ENCODE measurements around the gene DHX15. TPM values are rescaled to one million over a fixed set of nuclear protein-coding genes. Genes with fewer than 3 reads are reported as not detected.

The DHX15 gene
- total RNA-seq, 2 donors from 2014 or later: 193 to 195 TPM

DNA sequence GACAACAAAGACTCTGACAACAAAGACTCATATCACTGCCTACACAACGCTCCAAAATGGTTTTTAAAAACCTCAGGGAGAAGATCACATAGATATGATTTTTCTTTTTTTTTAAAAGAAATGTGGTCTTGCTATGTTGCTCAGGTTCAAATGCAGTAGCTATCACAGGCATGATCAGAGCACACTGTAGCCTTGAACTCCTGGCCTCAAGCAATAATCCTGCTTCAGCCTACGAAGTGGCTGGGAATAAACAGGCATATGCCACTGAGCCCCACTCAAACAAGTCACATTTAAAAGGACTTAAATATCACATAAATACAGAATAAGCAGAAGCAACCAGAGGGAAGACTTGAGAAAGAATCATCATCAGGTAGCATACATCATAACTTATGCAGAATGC is 14.7 kb downstream of the DHX15 start:
- Mint-ChIP-seq H3K4me1 (peaks cover 26% of the 10 kb centered on the region), H3K4me3 (no peak overlapping the region), H3K27me3 (ENCODE audit: insufficient read depth) (no peaks in the 10 kb centered on the region), H3K36me3 (ENCODE audit: low read depth) (peaks cover 86% of the 10 kb centered on the region), H3K9me3 (no peaks in the 10 kb centered on the region), H3K27ac (no peak overlapping the region)
- DNase-seq: no peak
- Histone ChIP-seq H3K27me3 (ENCODE audit: control insufficient read depth, insufficient read depth, low read length, poor library complexity, severe bottlenecking) (no peaks in the 10 kb centered on the region), H3K9me3 (ENCODE audit: control insufficient read depth, low read length) (peaks cover 7% of the 10 kb centered on the region), H3K4me3 (ENCODE audit: low read length) (no peak overlapping the region), H3K9ac (ENCODE audit: extremely low read depth, low read length, poor library complexity, severe bottlenecking) (no peak overlapping the region), H3K4me1 (ENCODE audit: control insufficient read depth, insufficient read depth, low read length) (peaks cover 5% of the 10 kb centered on the region), H3K36me3 (ENCODE audit: control insufficient read depth, insufficient read depth, low read length) (peaks cover 87% of the 10 kb centered on the region), H3K27ac (ENCODE audit: low read depth, low read length) (no peak overlapping the region)
- 92 to 100% methylated on average over 1 to 2 of the region's 2 CpGs for WGBS, 2 experiments (ENCODE audit: insufficient coverage in 1 of 2, insufficient read length in 1 of 2)
- TF ChIP-seq, protein P1, sequence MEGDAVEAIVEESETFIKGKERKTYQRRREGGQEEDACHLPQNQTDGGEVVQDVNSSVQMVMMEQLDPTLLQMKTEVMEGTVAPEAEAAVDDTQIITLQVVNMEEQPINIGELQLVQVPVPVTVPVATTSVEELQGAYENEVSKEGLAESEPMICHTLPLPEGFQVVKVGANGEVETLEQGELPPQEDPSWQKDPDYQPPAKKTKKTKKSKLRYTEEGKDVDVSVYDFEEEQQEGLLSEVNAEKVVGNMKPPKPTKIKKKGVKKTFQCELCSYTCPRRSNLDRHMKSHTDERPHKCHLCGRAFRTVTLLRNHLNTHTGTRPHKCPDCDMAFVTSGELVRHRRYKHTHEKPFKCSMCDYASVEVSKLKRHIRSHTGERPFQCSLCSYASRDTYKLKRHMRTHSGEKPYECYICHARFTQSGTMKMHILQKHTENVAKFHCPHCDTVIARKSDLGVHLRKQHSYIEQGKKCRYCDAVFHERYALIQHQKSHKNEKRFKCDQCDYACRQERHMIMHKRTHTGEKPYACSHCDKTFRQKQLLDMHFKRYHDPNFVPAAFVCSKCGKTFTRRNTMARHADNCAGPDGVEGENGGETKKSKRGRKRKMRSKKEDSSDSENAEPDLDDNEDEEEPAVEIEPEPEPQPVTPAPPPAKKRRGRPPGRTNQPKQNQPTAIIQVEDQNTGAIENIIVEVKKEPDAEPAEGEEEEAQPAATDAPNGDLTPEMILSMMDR (conservative IDR thresholded peaks at IDR 0.05): no peak

DNA sequence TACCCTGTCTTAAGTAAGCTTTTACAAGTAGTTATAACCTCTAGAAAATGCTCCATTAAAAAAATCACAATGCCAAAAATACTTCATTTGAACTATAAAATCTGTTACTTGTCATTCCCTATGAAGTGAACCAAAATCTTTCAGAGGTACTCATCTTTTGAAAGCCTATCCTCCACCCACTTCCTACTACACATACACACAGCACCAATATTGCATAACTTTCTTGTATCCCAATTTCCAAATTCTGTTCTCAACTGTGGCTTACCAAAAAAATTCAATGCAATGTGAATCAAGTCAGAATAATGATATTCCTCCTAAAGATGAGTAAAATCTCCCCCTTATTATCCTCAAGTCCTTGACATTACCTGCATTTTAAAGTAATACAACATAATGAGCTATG is 15.9 kb downstream of the DHX15 start:
- H3K9ac ChIP-seq (ENCODE audit: extremely low read depth, low read length, poor library complexity, severe bottlenecking): no peak overlapping the region

DNA sequence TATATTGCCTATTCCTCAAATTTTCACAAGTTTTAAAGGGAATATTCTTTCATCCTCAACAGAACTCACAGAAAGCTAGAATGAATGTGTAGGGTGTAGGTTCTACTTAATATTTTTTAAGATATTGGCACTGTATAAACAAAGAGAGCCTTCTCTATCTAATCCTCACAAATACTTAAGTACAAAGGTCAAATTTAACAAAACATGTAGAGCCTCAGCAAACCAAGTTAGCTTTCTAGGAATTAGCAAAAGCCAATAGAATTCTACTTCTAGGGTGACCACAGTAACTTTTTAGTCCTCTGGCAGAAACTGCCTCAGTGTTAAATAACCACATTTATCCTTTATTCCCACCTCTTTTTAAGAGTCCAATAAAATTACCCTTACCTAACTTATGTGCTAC is 19.3 kb downstream of the DHX15 start:
- H3K4me3 ChIP-seq (ENCODE audit: low read length): peak overlapping the region; percentile 72
- Mint-ChIP-seq H3K4me1 (peaks cover 23% of the 10 kb centered on the region), H3K9me3 (peaks cover 2% of the 10 kb centered on the region), H3K4me3 (no peak overlapping the region), H3K27ac (peak overlapping the region; percentile 70), H3K36me3 (ENCODE audit: low read depth) (peaks cover 81% of the 10 kb centered on the region), H3K27me3 (ENCODE audit: insufficient read depth) (no peaks in the 10 kb centered on the region)
- H3K27ac ChIP-seq (ENCODE audit: low read depth, low read length): no peak overlapping the region
- no peak for DNase-seq
- peaks cover 78% of the 10 kb centered on the region for H3K36me3 ChIP-seq (ENCODE audit: control insufficient read depth, insufficient read depth, low read length)
- peaks cover 5% of the 10 kb centered on the region for H3K9me3 ChIP-seq (ENCODE audit: control insufficient read depth, low read length)
- no peaks in the 10 kb centered on the region for H3K27me3 ChIP-seq (ENCODE audit: control insufficient read depth, insufficient read depth, low read length, poor library complexity, severe bottlenecking)
- TF ChIP-seq, protein P1 (conservative IDR thresholded peaks at IDR 0.05): no peak
- peaks cover 5% of the 10 kb centered on the region for H3K4me1 ChIP-seq (ENCODE audit: control insufficient read depth, insufficient read depth, low read length)
- no peak overlapping the region for H3K9ac ChIP-seq (ENCODE audit: extremely low read depth, low read length, poor library complexity, severe bottlenecking)

More for the DNA sequence above, 15.9 kb downstream of the DHX15 start:
- no peak overlapping the region for H3K4me3 ChIP-seq (ENCODE audit: low read length)
- H3K4me1 ChIP-seq (ENCODE audit: control insufficient read depth, insufficient read depth, low read length): peaks cover 5% of the 10 kb centered on the region
- Mint-ChIP-seq H3K4me1 (peaks cover 25% of the 10 kb centered on the region), H3K27ac (no peak overlapping the region), H3K4me3 (no peak overlapping the region), H3K9me3 (no peaks in the 10 kb centered on the region), H3K36me3 (ENCODE audit: low read depth) (peaks cover 88% of the 10 kb centered on the region), H3K27me3 (ENCODE audit: insufficient read depth) (no peaks in the 10 kb centered on the region)
- TF ChIP-seq, protein P1 (conservative IDR thresholded peaks at IDR 0.05): no peak
- H3K27me3 ChIP-seq (ENCODE audit: control insufficient read depth, insufficient read depth, low read length, poor library complexity, severe bottlenecking): no peaks in the 10 kb centered on the region
- H3K9me3 ChIP-seq (ENCODE audit: control insufficient read depth, low read length): peaks cover 7% of the 10 kb centered on the region
- H3K36me3 ChIP-seq (ENCODE audit: control insufficient read depth, insufficient read depth, low read length): peaks cover 86% of the 10 kb centered on the region
- no peak overlapping the region for H3K27ac ChIP-seq (ENCODE audit: low read depth, low read length)
- no peak for DNase-seq
